ENCODE data around the gene CHST8.

Gene CHST8

DNA sequence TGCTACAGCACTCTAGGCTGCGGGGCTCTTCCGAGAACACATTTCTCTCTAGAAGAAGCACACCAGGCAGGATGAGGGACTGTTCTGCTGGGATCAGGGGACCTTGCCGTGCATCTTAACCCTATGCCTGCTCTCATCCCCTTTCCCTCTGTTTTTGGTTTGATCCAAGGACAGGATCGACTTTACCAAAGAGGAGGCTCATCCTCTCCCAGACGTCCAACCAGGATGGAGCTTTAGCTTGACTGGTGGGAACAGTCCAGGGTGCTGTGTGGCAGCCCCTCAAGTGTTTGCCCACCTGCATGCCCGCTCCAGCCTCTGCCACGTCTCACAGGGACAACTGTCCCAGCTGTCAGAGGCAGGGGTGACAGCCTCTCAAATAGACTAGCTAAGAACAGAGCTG is 132.6 kb downstream of the CHST8 start:
- H3K27ac ChIP-seq: no peak overlapping the region
- no peak for DNase-seq (ENCODE audit: low spot score)
- TF ChIP-seq, protein P1, sequence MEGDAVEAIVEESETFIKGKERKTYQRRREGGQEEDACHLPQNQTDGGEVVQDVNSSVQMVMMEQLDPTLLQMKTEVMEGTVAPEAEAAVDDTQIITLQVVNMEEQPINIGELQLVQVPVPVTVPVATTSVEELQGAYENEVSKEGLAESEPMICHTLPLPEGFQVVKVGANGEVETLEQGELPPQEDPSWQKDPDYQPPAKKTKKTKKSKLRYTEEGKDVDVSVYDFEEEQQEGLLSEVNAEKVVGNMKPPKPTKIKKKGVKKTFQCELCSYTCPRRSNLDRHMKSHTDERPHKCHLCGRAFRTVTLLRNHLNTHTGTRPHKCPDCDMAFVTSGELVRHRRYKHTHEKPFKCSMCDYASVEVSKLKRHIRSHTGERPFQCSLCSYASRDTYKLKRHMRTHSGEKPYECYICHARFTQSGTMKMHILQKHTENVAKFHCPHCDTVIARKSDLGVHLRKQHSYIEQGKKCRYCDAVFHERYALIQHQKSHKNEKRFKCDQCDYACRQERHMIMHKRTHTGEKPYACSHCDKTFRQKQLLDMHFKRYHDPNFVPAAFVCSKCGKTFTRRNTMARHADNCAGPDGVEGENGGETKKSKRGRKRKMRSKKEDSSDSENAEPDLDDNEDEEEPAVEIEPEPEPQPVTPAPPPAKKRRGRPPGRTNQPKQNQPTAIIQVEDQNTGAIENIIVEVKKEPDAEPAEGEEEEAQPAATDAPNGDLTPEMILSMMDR (IDR thresholded peaks at IDR 0.05): no peak
- no peak overlapping the region for H3K4me3 ChIP-seq

DNA sequence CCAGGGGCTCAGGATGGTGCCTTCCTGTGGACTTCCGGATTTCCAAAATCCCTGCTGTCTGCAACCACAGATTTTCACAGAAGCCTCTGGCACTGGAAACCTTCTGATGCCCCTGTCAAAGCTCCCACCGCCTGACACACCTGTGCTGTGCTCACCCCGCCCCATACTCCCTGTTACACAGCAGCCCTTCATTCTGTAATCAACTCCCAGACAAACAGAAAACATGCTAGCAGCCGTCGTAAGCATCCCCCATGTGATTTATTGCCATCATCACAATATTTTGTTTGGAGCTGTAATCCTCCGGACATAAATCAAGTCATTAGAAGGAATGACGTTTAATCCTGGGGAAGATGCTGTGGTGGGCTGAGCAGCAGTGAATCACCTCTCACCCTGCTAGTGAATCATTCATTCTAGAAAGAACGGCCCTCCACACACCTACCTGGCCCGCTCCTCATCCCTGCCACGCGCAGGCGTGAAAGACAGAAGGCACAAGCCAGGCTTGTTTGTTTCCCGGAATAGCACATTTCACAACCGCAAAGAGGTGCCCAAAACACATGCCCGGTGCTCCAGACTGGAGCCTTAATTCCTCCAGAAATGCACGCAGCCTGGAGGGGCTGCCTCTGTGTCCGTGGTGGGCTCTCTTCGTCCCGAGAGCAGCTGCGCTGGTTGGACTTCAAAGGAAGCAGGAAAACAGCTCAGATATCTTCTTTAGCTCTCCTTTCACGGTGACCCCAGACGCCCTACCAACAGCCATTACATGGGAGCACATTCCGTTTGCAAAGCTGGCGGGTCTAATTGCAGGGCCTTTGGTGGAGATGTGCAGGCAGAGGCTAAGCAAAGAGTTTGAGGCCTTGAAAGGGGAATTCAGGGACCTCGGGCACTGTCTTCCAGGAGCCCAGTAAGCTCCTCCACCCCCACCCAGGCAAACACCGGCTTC is 133.6 kb downstream of the CHST8 start:
- TF ChIP-seq, protein P1 (IDR thresholded peaks at IDR 0.05): no peak
- Histone ChIP-seq H3K27ac (no peak overlapping the region), H3K4me3 (no peak overlapping the region)
- DNase-seq (ENCODE audit: low spot score): no peak

DNA sequence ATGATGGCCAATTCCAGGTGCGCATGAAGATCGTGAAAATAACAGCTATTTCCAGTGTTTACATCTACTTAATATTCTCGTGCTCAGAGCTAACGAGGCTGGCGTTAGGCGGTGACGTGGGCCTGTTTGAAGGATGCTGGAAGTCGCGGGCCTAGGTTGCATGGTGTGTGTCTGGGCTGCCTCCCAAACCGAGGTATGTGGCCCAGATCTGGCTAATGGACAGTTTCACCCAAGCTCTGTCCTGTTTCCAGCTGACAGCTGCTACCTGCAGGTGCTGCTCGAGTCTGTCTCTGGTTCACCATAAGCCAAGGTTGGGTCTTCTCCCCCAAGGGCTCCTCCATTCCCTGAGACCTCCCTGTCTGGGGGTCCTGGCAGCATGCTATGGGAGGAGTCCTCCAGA is 134.4 kb downstream of the CHST8 start:
- no peak for DNase-seq (ENCODE audit: low spot score)
- Histone ChIP-seq H3K27ac (no peak overlapping the region), H3K4me3 (no peak overlapping the region)
- TF ChIP-seq, protein P1 (IDR thresholded peaks at IDR 0.05): no peak

DNA sequence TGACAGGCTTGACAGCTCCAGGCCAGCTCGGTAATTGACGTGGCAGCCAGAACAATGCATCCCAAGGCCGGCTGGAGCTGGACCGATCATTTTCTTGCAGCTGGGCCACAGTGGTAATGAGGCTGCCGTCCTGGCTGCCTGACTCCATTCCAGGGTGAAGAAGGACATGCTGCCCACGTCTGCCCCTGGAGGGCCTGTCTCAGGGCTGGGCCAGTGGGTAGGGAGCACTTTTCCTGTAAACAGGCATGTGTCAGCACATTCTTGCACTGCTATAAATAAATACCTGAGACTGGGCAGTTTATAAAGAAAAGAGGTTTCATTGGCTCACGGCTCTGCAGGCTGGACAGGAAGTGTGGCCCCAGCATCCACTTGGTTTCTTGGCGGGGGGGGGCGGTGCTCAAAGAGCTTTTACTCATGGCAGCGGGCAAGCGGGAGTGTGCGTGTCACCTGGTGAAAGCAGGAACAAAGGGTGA is 136.8 kb downstream of the CHST8 start:
- no peak overlapping the region for H3K4me3 ChIP-seq
- H3K27ac ChIP-seq: no peak overlapping the region
- DNase-seq (ENCODE audit: low spot score): no peak
- TF ChIP-seq, protein P1 (IDR thresholded peaks at IDR 0.05): no peak

DNA sequence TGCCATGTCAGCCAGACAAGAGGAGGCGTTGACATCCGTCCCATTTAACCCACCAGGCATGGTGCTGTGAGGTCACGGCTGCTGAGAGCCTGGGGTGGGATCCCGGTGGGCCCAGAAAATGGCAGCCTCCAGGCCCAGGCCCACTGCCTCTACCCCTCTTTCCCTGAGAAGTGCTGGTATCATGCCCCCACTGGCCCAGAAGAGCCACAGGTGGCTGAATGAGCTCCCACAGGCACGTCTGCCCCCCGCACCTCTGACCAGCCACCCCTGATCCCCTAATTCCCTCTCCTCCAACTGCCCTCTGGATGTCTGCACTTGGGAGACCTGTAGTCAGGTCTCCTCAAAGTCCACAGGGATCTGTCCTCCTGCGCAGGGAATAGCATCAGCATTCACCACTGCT is 137.6 kb downstream of the CHST8 start:
- TF ChIP-seq, protein P1 (IDR thresholded peaks at IDR 0.05): no peak
- DNase-seq (ENCODE audit: low spot score): no peak
- Histone ChIP-seq H3K4me3 (no peak overlapping the region), H3K27ac (no peak overlapping the region)

DNA sequence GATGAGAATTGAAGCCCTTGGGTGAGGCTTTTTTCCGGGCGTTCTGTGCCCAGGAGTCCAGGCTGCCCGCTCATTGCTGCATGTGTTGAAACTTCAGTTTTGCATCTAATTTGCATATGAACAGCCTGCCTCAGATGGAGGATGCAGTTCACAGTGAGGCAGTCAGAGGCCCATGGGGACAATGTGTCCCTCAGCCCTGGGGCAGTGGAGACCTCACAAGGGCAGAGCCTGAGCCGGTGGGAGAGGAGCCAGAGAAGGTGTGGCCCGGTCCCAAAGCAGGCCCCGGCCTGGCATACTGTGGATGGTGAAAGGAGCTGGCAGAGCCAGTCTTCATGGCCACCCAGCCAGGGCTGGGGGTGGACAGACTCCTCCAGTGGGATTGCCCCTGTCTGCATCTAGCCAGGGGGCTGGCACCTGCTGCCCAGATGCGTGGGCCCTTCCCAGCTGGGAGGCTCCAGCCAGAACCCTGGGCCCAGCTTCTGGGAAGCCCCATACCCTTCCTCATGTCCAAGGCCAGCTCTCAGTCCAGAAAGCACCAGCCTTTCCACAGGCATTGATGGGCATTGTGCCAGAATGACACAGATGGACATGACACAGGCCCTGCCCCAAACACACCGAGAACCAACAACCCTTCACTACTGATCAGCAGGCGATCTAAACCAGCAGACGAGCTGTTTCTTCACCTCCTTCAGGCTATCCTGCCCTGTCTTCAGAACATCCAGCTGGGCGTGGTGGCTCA is 142.0 kb downstream of the CHST8 start:
- TF ChIP-seq, protein P1 (IDR thresholded peaks at IDR 0.05): no peak
- no peak for DNase-seq (ENCODE audit: low spot score)
- H3K27ac ChIP-seq: no peak overlapping the region
- no peak overlapping the region for H3K4me3 ChIP-seq

Data from coronary artery (tissue), 2 donors.